HG02970 (cell line): ENCODE results near the gene HYOU1.
"Not testable (repeated sequence)": the region's sequence is repeated elsewhere in the genome, so short reads cannot be mapped to it uniquely, and the experiment has no call there.

ENCODE experiments used
- ATAC-seq: cut with Tn5 transposase; IDR thresholded peaks from one replicate; pipeline ENCODE4 v1.9.1; 2021; ENCODE audit warnings: mild to moderate bottlenecking, moderate library complexity, moderate number of reproducible peaks; ENCODE audit not compliant: unreplicated experiment, low FRiP score

HYOU1 gene

DNA sequence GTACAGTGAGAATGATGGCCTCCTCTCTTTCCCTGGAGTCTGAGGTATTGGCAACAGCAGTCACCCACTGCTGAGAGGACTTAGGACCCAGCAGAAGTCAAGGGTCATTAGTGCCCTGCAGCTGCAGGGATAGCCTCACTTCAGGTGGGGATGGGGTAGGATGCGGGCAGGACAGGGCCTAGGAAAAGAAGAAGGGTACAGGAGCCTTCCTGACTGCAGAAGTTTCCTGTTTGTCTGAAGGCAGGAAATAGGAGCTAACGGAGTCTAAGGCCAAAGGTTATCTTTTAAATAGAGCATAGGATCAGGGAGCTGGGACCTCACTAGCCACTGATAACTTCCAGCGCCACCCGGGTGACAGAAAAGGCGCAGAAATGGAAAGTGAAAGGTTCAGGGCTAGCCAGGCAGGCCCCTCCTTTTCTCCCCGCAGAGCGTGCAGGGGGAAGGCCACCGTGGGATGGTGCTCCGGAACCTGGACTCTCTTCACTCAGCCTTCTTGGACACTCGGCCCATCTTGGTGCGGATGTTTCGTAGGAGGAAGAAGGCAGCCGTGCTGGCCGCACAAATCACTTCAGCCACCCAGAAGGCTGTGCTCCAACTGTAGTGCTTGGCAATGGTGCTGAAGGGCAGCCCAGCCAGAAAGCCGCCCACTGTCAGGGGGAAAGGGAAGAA lies 32.4 kb downstream of the HYOU1 start:
- ATAC-seq: no peak

DNA sequence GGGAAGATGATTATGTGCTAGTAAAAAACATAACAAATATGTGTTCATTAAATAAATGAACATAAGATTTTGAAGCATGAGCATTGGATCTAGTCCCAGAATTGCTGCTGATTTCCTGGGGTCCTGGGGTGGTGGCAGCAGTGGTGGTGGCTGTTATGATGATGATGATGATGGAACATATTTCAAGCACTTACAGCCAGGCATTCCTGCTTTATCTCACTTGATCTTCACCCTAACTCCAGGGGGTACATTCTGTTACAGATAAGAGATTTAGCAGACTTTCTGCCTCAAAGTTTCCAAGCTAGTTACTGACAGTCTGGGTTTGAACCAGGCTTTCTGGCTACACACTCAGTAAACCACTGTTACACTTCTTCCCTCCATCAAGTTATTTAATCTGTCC lies 33.3 kb downstream of the HYOU1 start:
- no peak for ATAC-seq

DNA sequence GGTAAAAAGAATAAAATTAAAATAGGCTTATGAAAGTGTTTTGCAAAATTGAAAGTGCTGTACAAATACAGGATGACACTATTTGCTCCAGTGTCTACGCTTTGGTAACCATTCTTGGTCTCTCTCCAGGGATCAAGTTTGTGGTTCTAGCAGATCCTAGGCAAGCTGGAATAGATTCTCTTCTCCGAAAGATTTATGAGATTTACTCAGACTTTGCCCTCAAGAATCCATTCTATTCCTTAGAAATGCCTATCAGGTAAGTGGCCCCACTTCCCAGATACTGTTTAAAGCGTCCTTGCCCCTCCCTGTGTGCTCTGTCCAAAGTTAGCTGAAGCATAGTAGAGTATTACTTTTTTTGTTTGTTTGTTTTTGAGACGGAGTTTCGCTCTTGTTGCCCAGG lies 35.4 kb downstream of the HYOU1 start:
- no peak for ATAC-seq

DNA sequence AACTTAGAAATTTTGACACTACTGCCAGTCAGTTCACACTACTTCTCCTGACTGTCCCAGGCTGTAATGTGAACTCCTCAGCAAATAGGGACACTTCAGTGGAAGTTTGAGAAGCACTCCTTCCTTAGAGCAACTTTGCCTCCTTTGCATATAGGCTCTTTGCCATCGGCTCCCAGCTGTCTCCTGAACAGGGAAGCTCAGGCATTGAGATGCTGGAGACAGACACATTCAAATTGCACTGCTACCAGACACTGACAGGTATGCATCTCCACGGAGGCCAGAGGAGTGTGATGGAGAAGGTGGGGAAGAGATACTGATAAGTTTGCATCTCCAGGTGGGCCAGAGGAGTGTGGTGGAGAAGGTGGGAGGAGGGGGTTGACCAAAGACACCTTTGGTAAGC lies 37.0 kb downstream of the HYOU1 start:
- ATAC-seq: no peak

DNA sequence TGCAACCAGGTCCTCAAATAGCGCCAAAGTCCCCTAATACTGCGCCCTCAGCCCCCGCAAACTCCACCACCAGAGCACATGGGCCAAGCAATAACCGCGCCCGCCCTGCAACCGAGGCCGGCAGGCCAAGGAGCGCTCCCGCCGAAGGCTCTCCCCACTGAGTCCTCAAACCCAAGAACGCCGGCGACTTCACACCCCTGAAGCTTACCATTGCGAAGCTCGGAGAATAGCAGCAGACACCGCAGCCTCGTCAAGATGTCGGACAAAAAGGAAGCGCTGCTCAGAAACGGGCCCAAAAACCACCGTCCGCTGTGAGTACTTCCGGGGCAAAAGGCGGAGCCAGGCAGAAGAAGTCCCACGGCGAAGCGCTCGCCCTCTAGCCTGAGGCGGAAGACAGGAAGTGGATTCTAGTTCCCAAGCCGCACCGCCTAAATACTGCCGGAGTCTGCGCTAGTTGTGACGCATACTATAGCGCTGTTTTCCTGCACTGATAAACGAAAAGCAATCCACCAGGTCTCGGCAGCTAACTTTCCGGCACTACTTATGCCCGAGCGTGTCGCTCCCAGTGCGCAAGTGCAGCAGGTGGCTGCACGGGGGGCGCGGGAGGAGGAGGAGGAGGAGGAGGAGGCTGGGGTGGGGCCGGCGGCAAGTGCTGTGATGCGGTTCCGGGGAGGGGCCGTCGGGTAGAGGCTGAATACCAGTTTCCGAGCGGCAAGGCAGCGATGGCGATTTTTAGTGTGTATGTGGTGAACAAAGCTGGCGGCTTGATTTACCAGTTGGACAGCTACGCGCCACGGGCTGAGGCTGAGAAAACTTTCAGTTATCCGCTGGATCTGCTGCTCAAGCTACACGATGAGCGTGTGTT lies 38.7 kb downstream of the HYOU1 start, which contains the start of the genes RPS25 and TRAPPC4:
TSS of gene RPS25 (minus strand) at position 270 of the 865 bp plus-strand sequence. CDS start at position 211, 59 bp downstream.
TSS of gene TRAPPC4 (plus strand) at position 693 of the 865 bp plus-strand sequence. CDS start at position 723, 30 bp downstream.
- ATAC-seq: peak; percentile 83

DNA sequence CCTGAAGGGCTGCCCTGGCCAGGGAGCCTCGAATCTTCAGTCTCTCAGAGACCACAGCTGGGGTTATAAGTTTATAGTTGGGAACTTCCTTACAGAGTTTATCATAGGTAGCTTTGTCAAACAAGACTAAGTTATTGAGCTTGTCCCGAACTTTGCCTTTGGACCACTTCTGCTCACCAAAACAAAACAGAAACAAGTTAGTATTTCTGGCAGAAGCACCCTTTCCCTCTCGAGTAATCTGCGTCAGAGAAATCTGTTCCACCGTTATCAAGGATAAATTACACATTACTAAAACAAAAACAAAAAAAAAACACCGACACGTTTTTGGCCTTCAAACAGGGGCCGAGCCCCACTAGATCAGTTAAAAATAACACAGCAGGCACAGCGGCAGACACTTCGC lies 39.6 kb downstream of the HYOU1 start:
- not testable (repeated sequence) for ATAC-seq

DNA sequence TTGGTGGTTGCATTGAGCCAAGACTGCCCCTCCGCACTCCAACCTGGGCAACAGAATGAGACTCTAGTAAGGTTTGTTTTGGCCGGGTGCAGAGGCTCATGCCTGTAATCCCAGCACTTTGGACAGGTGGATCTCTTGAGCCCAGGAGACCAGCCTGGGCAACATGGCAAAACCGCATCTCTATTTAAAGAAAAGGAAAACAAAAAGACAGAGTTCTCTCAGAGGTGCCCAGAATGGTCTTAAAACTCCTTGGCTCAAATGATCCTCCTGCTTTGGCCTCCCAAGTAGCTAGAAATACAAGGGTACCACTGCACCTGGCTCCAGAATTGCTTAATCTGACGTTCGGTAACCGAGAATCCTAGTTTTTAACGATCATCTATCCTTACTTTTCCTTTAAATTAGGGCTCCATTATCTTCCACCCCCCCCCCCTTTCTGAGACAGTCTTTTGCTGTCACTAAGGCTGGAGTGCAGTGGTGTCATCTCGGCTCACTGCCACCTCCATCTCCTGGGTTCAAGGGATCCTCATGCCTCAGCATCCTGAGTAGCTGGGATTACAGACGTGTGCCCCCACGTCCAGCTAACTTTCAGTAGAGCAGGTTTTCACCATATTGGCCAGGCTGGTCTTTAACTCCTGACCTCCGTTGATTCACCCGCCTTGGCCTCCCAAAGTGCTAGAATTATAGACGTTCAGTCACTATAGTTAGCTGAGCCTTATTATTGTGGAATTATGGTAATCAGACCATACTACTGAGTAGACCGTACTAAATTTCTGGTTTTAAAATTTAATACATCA lies 40.6 kb downstream of the HYOU1 start:
- ATAC-seq: no peak

DNA sequence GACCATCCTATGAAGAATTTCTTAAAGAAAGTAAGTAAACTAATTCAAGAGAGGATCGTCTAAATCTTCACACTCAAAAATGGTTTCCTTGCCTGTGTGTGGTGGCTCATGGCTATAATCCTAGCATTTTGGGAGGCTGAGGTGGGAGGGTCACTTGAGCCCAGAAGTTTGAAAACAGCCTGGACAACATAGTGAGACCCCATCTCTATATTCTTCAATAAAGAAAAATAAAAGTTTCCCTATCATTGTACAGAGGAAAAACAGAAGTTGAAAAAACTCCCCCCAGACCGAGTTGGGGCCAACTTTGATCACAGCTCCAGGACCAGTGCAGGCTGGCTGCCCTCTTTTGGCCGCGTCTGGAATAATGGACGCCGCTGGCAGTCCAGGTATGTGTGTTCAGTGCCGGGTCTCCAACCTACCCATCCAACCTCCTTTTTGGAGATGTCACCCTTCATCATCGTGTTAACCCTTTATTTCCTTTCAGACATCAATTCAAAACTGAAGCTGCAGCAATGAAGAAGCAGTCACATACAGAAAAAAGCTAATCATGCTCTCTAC lies 41.9 kb downstream of the HYOU1 start:
- ATAC-seq: no peak

DNA sequence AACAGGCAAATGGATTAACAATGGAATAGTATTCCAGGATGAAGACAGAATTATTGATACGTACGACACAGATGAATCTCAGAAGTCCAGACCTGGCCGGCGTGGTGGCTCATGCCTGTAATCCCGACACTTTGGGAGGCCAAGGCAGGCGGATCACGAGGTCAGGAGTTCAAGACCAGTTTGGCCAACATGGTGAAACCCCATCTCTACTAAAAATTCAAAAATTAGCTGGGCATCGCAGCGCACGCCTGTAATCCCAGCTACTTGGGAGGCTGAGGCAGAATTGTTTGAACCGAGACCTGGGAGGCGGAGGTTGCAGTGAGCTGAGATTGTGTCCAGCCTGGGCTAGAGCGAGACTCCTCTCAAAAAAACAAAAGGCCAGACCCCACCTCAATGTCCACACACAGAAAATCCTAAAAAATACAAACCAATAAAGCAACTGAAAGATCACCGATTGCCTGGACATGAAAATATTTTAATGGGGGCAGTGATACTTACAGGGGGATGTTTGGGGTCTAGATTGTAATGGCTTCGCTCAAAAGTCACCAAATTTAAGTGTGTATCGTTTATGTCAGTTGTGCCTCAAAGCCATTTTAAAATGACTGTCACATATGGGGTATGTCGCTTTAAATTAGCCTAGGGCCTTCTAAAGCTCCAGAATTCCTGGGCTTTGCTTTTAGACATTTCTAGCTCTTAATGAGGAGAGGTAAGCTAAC lies 42.6 kb downstream of the HYOU1 start:
- no peak for ATAC-seq

DNA sequence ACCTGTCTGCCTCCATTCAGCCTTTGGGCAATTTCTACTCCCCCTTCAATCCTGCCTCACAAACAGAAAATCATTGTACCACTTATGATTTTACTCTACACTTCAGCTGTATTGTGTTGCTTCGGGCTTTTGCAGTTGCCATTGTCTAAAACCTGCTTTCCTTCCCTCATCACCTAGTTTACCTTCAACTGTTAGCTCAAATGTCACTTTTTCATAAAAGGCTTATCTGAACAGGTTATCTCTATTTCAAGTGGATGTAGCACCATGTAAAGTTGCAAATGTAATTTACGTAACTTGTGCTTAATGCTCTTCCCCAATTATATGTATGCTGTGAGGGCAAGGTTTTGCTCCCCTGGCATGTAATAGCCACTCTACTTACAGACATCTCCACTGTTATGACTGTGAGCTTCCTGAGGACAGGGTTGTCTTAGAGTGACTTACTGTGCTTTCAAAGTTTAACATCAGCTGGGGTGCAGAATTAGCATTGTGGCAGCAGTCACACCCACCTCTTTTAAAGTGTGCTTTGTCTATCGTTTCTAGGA lies 44.3 kb downstream of the HYOU1 start:
- no peak for ATAC-seq

DNA sequence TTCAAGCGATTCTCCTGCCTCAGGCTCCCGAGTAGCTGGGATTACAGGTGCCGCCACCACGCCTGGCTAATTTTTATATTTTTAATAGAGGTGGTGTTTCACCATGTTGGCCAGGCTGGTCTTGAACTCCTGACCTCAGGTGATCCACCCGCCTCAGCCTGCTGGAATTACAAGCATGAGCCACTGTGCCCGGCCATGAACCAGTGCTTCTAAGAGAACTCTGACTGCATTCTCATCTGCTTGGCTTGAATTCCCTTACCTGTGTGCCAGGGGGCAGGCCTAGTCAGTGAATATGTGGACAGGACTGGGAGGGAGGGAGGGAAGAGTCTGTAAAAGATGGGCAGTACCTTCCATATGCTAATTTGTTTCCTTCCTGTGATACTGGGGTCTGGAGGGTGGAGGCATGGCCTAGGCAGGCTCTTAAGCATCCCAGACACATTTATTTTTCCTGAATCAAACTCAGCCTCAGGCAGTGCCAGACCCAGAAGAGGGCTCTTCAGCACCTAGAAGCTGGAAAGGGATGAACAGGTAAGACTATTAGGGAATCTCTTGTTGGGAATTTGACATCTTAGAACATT lies 45.4 kb downstream of the HYOU1 start:
- ATAC-seq: no peak

DNA sequence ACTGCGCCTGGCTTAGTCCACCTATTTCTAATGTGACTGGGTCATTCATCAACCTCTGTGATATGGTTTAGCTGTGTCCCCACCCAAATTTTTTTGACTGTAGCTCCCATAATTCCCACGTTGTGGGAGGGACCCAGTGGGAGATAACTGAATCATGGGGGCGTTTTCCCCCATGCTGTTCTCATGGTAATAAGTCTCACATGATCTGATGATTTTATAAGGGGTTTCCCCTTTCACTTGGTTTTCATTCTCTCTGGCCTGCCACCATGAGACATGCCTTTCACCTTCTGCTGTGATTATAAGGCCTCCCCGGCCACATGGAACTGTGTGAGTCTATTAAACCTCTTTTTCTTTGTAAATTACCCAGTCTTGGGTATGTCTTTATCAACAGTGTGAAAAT lies 50.3 kb downstream of the HYOU1 start:
- no peak for ATAC-seq

DNA sequence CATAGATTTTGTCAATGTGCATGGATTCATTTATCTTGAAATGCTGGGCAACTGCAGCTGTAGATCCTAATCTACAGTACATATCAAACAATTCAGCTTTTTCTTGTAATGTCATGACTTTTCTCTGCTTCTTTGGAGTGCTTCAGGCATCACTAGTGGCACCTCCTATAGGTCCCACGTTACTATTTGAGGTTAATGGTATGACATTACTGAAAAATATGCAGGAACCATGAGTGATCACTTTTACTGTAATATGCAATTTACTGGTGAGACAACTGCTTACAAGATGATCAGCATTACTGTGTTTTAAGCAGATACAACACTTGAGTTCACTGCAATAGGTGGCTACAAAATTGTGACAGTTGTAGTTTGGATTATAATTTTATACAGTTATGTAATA lies 56.1 kb downstream of the HYOU1 start:
- ATAC-seq: no peak

DNA sequence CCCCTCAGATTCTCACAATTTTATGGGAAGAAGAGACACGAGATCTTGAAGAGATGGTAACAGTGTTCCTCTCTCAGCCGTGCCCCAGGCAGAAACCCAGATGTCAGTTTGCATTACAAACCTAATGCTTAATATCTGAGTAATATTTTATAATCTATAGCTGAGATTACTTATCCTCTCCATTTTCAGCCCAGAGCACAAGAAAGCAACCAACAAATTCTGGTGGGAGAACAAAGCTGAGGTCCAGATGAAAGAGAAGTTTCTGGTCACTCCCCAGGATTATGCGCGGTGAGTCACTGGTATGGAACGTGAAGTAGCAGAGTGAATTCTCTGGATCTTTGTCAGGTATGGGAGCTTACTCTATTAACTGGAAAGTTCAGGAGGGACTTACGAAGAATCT lies 58.2 kb downstream of the HYOU1 start:
- no peak for ATAC-seq

DNA sequence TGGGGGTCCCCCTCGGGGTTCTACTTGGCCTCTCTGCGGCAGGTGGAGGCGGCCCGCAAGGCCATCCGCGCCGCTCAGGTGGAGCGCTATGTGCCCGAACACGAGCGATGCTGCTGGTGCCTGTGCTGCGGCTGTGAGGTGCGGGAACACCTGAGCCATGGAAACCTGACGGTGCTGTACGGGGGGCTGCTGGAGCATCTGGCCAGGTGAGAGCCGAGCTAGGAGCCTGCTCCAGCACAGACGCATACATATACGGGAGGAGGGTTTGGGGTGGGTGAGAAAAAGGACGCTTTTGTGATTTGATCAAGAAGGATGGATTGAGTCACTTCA lies 58.7 kb downstream of the HYOU1 start:
- ATAC-seq: no peak

DNA sequence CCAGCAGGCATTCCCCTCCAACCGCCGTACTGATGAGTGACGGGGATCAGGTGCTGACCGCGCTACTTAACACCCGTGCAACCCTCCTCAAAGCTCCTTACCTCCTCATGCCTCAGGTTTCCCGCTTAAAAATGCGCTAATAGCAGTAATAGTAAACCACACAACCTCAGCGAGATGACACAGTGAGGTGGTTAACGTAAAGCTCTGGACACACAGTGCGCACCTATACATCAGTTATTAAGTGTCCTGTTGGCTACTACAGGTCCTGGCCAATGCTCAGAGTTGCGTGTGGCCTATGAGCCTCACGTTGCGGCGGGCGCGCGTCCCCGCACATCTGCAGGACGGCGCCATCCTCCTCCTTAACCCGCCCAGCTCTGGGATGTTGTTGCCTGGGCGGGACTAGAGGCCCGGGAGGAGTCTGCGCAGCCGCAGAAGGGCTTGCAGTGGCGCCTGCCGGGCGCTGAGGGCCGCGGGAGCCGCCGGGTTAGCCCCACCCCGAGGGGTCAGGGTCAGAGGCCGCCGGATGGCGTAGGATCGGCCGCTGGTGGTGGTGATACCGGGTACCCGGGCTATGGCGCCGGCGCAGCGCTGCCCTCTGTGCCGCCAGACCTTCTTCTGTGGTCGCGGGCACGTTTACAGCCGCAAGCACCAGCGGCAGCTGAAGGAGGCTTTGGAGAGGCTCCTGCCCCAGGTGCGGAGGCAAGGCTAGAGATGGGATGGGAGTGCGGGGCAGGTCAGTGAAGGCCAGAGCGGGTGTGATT lies 59.2 kb downstream of the HYOU1 start, which contains the start of gene CENATAC:
TSS of gene CENATAC (plus strand) at position 512 of the 761 bp plus-strand sequence. CDS start at position 572, 60 bp downstream.
- ATAC-seq: peak; percentile 94

DNA sequence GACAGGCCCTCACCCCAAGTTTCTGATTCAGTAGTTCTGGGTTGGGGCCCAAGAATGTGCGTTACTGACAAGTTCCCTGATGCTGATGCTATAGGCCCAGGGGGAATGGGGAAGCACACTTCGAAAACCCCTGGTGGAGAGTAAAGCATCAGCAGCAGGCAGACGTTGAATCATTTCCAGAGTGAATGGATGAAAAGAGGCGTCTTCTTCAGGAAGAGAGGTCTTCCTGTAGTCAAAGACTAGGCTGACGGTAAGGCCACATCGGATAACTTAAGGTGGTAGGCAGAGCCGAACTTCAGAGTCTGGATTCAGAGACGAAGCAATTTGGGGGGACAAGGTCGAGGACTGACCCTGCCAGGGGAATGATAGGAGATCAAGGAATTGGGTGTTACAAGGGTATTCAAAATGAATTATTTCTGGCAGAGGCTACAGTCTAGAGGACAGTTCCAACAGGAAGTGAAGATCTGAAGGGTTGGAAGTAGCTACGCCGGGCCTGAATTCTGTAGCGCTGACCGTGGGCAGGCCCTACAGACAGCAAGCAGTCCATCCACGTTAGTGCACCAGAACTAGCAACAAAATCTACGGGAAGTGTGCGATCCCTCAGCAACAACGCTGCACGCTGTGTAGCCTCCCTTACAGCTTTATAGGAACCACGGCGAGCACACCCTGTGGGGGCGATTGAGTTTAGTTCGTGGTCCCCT lies 59.9 kb downstream of the HYOU1 start:
- ATAC-seq: peak; percentile 14
